Activated T-helper 1 cell treated with anti-CD3 and anti-CD28 coated beads, Interleukin-2, amount 50 U/mL, for 16 hours (primary cell): ENCODE results near the gene CDH15.
A peak's percentile ranks its signal among the peaks of the same experiment; 100 is the strongest.

Experiments
- DNase-seq, 2 donors: peaks; one replicate each; pipeline ENCODE4 v3.0.0-alpha.2; 2020; ENCODE audit warnings: low read depth in 1 of 2, low spot score in 1 of 2

CDH15 gene

GRCh38 chr16:89198417-89199240 lies 27.1 kb downstream of the CDH15 start:
- DNase-seq: no peak

GRCh38 chr16:89199241-89200123 lies 27.9 kb downstream of the CDH15 start:
- no peak for DNase-seq

- DNase-seq: no peak
Observed at GRCh38 chr16:89200124-89200849, 28.7 kb downstream of the CDH15 start, which contains the start of gene SLC22A31. Gene SLC22A31, minus strand, starts transcription at chr16:89200537. Its CDS starts 36 bp downstream, at chr16:89200501.

DNA sequence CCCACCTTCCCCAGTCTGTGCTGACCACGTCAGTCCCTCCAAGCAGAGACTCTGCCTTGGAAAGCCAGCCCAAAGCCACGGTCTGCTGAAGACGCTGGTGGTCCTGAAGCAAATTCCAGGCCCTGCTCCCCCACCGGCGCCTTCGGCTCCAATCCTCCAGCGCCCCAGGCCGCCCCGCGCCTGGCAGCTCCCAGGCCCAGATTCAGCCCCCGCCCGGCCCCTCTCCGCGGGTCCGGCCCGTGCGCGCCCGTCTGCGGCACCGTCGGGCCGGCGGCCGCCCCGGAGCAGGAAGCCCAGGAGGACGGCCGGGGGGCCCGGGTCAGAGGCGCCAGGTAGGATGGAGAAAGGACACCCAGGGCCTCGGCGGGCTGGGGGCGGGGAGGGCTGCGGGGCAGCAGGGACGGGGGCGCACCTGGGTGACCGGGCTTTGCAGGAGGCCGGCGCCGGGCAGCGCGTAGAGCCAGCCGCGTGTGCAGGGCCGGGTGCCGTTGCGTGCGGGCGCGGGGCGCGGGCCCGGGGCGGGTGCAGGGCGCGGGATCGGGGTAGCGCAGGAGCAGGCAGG lies 29.4 kb downstream of the CDH15 start:
- no peak for DNase-seq

DNA sequence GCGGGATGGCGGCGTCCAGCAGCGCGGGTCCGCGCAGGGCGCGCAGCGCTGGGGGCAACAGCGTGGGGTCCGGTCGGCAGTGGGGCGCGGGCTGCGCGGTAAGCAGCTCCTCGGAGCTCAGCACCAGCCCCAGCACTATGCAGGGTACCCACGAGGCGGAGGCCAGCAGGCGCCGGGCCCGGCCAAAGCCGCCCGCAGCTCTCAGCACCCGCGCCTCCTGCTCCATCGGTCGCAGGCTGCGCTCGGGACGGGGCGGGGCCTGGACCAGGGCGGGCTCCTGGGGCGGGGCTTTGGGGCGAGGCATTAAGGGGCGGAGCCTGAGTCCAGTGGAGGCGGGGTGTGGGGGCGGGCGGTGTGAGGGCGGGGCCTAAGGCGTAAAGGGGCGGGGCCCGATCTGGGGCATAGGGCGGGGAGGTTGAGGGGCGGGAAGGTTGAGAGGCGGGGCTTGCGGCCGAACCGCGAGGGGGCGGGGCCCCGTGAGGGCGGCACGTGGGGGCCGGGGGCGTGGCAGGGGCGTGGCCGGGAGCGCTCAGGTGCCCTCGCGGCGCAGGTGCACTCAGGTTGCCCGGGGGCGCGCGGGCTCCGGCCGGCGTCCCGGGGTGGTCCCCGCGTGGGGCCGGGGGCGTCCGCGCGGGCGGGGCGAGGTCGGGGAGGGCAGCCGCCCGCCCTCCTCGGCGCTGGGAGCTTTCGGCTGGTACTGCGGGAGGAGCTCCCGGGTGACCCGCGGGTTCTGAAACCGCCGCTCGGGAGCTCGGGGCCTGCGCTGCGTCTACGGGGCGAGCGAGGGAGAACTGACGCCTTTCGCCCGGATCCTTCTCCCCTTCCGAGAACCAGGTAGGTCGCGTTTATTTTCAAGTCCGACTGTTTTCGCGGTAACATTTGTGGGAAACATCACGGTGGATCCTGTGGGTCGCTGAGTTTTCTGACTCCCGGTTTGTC lies 30.2 kb downstream of the CDH15 start:
- DNase-seq: peak; percentile 30 to 71

GRCh38 chr16:89202422-89203215 lies 31.1 kb downstream of the CDH15 start:
- DNase-seq: no peak

GRCh38 chr16:89207993-89208392 lies 36.4 kb downstream of the CDH15 start:
- DNase-seq: no peak

GRCh38 chr16:89209522-89210044 lies 38.0 kb downstream of the CDH15 start:
- DNase-seq: no peak

- no peak for DNase-seq
Observed at GRCh38 chr16:89210165-89210903, 38.8 kb downstream of the CDH15 start.

DNA sequence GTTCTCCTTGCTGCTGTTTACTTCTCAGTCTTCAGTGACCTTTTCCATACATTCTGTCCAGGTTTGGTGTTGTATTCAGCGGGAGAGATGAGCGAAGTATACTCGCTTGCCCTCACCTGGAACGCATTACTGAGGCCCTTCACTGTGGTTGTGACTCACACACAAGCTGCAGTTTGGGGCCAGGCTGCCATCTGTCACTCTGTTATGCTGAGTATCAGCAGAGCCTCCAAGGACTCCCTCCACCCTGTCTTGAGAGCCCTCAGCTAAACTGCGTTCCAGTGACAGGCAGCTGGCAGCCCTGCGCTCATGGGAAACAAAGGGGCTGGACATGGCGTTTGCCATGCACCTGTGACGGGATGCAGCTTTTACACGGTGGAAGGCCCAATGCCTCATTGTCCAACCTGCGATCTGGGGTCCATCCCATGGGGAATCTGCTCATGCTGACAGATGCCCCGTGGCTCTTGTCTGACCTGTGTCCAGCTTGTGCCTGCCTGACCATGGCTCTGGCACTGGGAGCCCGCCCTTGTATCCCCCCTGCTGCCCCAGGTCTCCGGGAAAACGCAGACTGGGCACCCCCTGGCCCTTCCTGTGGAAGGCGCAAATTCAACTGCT lies 39.5 kb downstream of the CDH15 start:
- no peak for DNase-seq

DNA sequence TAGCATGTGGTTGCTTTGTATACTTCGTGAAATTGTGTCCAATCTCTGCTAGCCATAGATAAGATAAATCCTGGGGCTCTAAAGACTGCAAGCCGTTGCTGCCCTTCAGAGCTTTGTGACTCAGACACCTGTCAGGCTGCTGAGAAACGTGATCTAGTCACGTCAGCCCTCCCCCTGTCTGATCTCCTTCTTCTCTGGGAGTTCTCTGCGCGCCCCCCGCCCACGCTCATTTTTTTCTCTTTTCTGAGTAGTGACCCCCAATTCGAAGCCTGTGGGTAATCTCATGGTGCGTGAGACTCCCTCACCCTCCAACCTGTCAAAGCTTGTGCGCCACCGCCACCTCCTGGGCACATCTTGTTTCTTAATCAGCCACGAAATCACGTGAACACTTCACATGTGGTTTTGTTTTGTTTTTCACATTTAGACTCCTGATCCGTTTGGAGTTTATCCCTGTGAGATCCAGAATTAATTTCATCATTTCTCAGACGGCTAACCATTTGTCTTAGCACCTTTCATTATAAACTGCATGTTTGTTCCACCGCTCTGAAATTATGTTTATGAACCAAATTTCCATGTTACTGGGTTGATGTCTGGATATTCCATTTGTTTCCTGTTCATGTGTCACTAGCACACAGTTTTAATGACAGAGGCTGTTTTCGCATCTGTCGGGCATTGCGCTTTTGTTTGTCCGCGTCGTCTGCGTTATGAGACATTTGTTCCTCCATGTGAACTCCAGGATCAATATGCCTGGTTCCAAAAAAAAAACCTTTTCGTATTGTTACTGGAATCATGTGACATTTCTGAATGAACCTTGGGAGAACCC lies 45.0 kb downstream of the CDH15 start:
- DNase-seq: peak; percentile 66 to 69

GRCh38 chr16:89217138-89217387 lies 45.5 kb downstream of the CDH15 start:
- DNase-seq: no peak

DNA sequence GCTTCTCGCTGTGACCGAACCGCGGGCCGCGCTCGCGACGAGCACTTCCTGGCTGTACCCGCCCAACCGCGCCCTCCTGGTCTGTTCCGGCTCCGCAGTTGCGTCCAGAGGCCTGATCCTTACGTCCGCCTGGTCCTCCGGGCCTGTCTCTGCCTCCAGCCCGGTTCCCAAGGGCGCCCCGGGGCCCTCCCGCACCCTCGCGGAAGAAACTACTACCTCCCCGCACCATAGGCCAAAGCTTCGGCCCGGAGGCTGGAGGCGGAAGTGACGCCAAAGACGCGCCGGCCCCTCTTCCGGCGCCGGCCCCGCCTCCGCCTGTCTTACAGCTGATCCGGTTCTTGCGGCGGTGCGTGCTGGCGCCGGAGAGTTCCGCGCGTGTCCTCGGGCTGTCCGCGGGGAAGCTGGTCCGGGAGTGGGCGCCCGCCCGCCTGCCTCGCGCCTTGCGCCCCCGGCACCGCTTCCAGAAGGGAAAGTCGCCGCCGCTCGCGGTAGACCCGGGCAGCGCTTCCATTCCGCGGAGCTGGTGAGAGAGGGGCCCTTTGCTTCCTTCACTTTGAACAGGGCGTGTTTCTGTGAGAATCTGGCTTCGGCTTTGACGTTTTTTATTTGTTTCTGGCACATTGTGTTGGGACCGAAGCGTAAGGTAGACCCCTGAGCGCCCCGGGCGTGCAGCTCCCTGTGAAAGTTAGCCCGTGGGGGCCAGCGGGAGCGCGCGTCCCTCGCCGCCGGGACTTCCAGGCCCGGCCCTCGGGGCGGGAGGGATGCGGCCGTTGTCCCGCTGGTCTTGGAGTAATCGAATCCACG lies 46.0 kb downstream of the CDH15 start, which contains the start of gene ZNF778:
ZNF778 (plus strand) TSS at position 316 of the 804 bp plus-strand sequence. CDS start 3,425 bp downstream, outside the sequence.
- peak; percentile 57 to 74 for DNase-seq

GRCh38 chr16:89219365-89219764 lies 47.8 kb downstream of the CDH15 start:
- DNase-seq: no peak

DNA sequence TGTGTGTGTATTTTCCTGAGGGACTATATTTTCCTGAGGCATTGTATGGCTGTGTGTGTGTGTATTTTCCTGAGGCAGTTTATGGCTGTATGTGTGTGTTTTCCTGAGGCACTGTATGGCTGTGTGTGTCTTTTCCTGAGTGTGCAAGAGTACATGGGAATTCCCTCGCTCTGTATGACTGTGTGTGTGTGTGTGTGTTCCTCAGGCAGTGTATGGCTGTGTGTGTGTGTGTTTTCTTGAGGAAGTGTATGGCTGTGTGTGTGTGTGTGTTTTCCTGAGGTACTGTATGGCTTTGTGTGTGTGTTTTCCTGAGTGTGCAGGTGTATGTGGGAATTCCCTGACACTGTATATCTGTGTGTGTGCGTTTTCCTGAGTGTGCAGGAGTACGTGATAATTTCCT lies 50.1 kb downstream of the CDH15 start:
- DNase-seq: no peak

DNA sequence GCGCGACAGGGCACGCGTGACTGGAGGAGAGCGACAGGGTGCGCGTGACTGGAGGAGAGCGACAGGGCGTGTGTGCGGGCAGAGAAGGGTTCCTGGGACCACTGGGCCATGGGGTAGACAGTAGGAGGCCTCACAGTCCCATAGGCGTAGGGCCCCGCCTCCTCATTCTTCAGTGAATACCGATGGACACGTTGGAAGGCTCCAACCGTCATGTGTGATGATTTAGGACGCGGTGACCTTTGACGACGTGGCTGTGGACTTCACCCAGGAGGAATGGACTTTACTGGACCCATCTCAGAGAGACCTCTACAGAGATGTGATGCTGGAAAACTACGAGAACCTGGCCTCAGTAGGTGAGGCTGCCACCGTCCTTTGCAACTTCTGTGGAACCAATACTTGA lies 51.4 kb downstream of the CDH15 start:
- no peak for DNase-seq
